H1 (cell line): ENCODE results near the gene PHF13. TPM values are rescaled to one million over a fixed set of nuclear protein-coding genes. Genes with fewer than 3 reads are reported as not detected.

Experiments used
- CREB1 ChIP-seq: IDR thresholded peaks from 2 replicates; pipeline ENCODE4 v1.6.1; 2012; ENCODE audit warnings: inconsistent platforms
- CTCF ChIP-seq, 3 experiments: IDR thresholded peaks; 1 replicate in 2 of 3; 2 replicates in 1 of 3; pipeline versions ENCODE4 v1.5.1 to v1.6.1; 2011; ENCODE audit warnings: low read length in 3 of 3, mild to moderate bottlenecking in 3 of 3, inconsistent platforms in 2 of 3, low read depth in 1 of 3, moderate library complexity in 1 of 3; ENCODE audit not compliant: insufficient read depth in 1 of 3; ENCODE audit errors: control extremely low read depth in 1 of 3
- EP300 ChIP-seq, 2 experiments: IDR thresholded peaks; 1 replicate in 1 of 2; 2 replicates in 1 of 2; pipeline ENCODE4 v1.6.1; 2011 to 2012; ENCODE audit warnings: low read depth in 2 of 2, low read length in 2 of 2, mild to moderate bottlenecking in 2 of 2, borderline replicate concordance in 1 of 2, inconsistent platforms in 1 of 2, moderate library complexity in 1 of 2
- EZH2 ChIP-seq: fragments of 200-600 bp; sonication (generic); IDR thresholded peaks from 2 replicates; pipeline ENCODE4 v1.7.1; 2012; ENCODE audit warnings: low read depth, mild to moderate bottlenecking, moderate library complexity, low read length, inconsistent platforms; ENCODE audit not compliant: severe bottlenecking
- GTF2F1 ChIP-seq: IDR thresholded peaks from 2 replicates; pipeline ENCODE4 v1.6.1; 2012; ENCODE audit warnings: low read depth, low read length, improper control_type of control experiment, borderline replicate concordance
- HDAC2 ChIP-seq, 2 experiments: fragments of 300-600 bp in 1 of 2; sonication (generic) in 1 of 2; IDR thresholded peaks; 2 replicates each; pipeline ENCODE4 v1.6.1; 2011 to 2012; ENCODE audit warnings: low read depth in 2 of 2, low read length in 2 of 2, mild to moderate bottlenecking in 2 of 2, moderate library complexity in 2 of 2, borderline replicate concordance in 1 of 2, inconsistent platforms in 1 of 2
- KDM5A ChIP-seq: fragments of 200-600 bp; IDR thresholded peaks from 2 replicates; pipeline ENCODE4 v1.7.1; 2012; ENCODE audit warnings: mild to moderate bottlenecking, low read length, inconsistent platforms, mixed read lengths
- NRF1 ChIP-seq: IDR thresholded peaks from 2 replicates; pipeline ENCODE4 v1.6.1; 2011; ENCODE audit warnings: mild to moderate bottlenecking, low read depth, low read length, improper control_type of control experiment
- RAD21 ChIP-seq, 2 experiments: IDR thresholded peaks in 1 of 2; conservative IDR thresholded peaks in 1 of 2; 2 replicates each; pipeline ENCODE4 v1.6.1; 2011; ENCODE audit warnings: low read depth in 2 of 2, low read length in 2 of 2, improper control_type of control experiment in 1 of 2, inconsistent platforms in 1 of 2, mild to moderate bottlenecking in 1 of 2, moderate library complexity in 1 of 2
- polyA plus RNA-seq, 7 experiments: library from polyadenylated mRNA; depleted of rRNA in 3 of 7; stranded (reverse) in 5 of 7; unstranded in 2 of 7; fragments of >200 nt in 5 of 7; fragments of 200-250 nt in 2 of 7; gene quantifications; 1 replicate in 5 of 7; 2 replicates in 1 of 7; 4 replicates in 1 of 7; pipeline versions ENCODE4 v1.2.1 to v1.2.3, GENCODE V29; 2011 to 2013; ENCODE audit warnings: missing spikeins in 2 of 7, mixed read lengths in 2 of 7
- total RNA-seq: library from RNA; stranded (reverse); fragmentation: NEBNext Ultra II Directional; extraction: Animal tissue kit (Norgen Biotek cat#: 25700); gene quantifications from 2 replicates; pipeline ENCODE4 v1.2.1, GENCODE V29; 2021

The PHF13 gene
- total and polyA plus RNA-seq, 2 of the 8 experiments (the other 6 are each of a cell fraction or from before 2014, with no cell fraction given) = 11.7 to 39.6 TPM

- TF ChIP-seq KDM5A (no peak), HDAC2 (IDR thresholded peaks at IDR 0.05; ENCODE audit: borderline replicate concordance in 1 of 2, low read depth in 2 of 2, low read length in 2 of 2) (no peak), EZH2 (no peak), CREB1 (no peak), EP300 (IDR thresholded peaks at IDR 0.05; ENCODE audit: borderline replicate concordance in 1 of 2, low read depth in 2 of 2, low read length in 2 of 2) (no peak), CTCF (IDR thresholded peaks at IDR 0.05; ENCODE audit: control extremely low read depth in 1 of 3, insufficient read depth in 1 of 3, low read depth in 1 of 3, low read length in 3 of 3) (peak; percentile 53 to 68 (median 58)), NRF1 (no peak), GTF2F1 (no peak), RAD21 (IDR thresholded peaks at IDR 0.05 in 1 of 2, conservative IDR thresholded peaks at IDR 0.05 in 1 of 2; ENCODE audit: low read depth in 2 of 2, low read length in 2 of 2) (peak; percentile 53 to 64)
- TF ChIP-seq, all 59 proteins: peak for 3
Measured at GRCh38 chr1:6634371-6635052, 21.0 kb downstream of the PHF13 start (continued).
